ENCODE results near the gene C9. TPM values are rescaled to one million over a fixed set of nuclear protein-coding genes. Genes with fewer than 3 reads are reported as not detected.

The C9 gene
- polyA plus RNA-seq, 1 donor (not counting 4 experiments of a cell fraction or from before 2014, with no cell fraction given), result 0.04 TPM

DNA sequence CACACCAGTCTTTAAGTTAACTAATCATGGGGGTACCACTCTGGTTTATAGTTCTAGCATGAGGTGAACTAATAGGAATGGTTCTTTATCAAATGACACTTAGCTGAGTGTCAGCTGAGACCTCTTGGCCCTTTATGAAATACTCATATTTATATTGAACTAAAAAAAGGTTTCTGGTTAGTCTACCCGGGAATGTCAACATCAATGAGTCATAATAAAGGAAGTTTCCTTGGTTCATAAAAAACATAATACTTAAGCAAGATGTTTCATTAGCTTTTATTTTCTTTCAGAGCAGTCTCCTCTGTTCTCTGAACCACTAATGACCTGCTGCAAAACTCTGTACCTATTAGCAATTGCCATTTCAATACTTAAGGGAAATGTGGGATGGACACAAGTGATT lies 46.8 kb upstream of the C9 start:
- H4K20me1 ChIP-seq (ENCODE audit: control insufficient read depth, extremely low read depth, insufficient read depth, low read length), result no peaks in the 10 kb centered on the region
- no peaks in the 10 kb centered on the region for H3K9me1 ChIP-seq (ENCODE audit: control insufficient read depth, extremely low read depth, insufficient read depth, low read length)
- no peaks in the 10 kb centered on the region for H3K27me3 ChIP-seq (ENCODE audit: control insufficient read depth, extremely low read depth, insufficient read depth, low read length)
- H3K4me2 ChIP-seq (ENCODE audit: control insufficient read depth, extremely low read depth, insufficient read depth, low read depth, low read length), result peak overlapping the region; percentile 25
- H3K36me3 ChIP-seq (ENCODE audit: control insufficient read depth in 2 of 2, extremely low read depth in 1 of 2, insufficient read depth in 2 of 2, low read length in 2 of 2), result no peaks in the 10 kb centered on the region
- H3K79me2 ChIP-seq (ENCODE audit: control insufficient read depth, insufficient read depth, low read length), result peaks cover 5% of the 10 kb centered on the region
- dilution Hi-C loops (cut with MboI; ENCODE audit: extremely low pct_ligation_motif_present, low sequenced_read_pairs), result no loop called here
- peaks cover 23% of the 10 kb centered on the region for H3K4me1 ChIP-seq (ENCODE audit: control insufficient read depth, extremely low read depth, insufficient read depth, low read length)
- H3K9me3 ChIP-seq (ENCODE audit: control insufficient read depth, low read depth, low read length), result no peaks in the 10 kb centered on the region
- H3K4me3 ChIP-seq (ENCODE audit: control insufficient read depth in 2 of 3, extremely low read depth in 1 of 3, insufficient read depth in 2 of 3, low read depth in 1 of 3, low read length in 3 of 3), result no peak overlapping the region
- H3K9ac ChIP-seq (ENCODE audit: control insufficient read depth, extremely low read depth, insufficient read depth, low read length), result no peak overlapping the region
- no peak overlapping the region for H2AFZ ChIP-seq (ENCODE audit: control insufficient read depth, low read length)
- FAIRE-seq (no peak), DNase-seq (ENCODE audit: low read depth, low spot score) (no peak)
- no peak for TF ChIP-seq EZH2 (IDR thresholded peaks at IDR 0.05; ENCODE audit: low read length)
- TF ChIP-seq, protein P1, sequence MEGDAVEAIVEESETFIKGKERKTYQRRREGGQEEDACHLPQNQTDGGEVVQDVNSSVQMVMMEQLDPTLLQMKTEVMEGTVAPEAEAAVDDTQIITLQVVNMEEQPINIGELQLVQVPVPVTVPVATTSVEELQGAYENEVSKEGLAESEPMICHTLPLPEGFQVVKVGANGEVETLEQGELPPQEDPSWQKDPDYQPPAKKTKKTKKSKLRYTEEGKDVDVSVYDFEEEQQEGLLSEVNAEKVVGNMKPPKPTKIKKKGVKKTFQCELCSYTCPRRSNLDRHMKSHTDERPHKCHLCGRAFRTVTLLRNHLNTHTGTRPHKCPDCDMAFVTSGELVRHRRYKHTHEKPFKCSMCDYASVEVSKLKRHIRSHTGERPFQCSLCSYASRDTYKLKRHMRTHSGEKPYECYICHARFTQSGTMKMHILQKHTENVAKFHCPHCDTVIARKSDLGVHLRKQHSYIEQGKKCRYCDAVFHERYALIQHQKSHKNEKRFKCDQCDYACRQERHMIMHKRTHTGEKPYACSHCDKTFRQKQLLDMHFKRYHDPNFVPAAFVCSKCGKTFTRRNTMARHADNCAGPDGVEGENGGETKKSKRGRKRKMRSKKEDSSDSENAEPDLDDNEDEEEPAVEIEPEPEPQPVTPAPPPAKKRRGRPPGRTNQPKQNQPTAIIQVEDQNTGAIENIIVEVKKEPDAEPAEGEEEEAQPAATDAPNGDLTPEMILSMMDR (optimal IDR thresholded peaks at IDR 0.05 in 1 of 3, IDR thresholded peaks at IDR 0.05 in 1 of 3, conservative IDR thresholded peaks at IDR 0.05 in 1 of 3; ENCODE audit: extremely low read depth in 1 of 3, insufficient read depth in 2 of 3, low read length in 3 of 3), result no peak
- H3K27ac ChIP-seq (ENCODE audit: control insufficient read depth, insufficient read depth, low read length), result peak overlapping the region; percentile 1

DNA sequence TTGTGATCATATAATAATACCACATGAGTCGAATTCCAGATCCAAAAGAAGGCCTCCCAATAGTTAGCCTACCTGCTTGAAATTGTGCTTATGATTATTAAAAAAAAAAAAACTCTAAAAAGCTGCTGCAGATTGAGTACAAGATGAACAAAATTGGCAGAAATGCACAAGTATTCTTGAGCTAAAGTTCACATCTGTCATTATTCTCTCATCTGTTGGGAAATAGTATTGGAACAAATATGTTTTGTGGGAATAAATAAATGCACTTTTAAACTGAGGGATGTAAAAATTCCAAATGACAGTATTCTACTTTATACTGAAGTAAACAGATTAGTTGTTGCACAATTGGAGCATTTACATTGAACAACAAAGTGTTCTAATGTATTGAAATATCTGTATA lies 44.7 kb upstream of the C9 start:
- DNase-seq (ENCODE audit: low read depth, low spot score) (no peak), FAIRE-seq (no peak)
- H3K79me2 ChIP-seq (ENCODE audit: control insufficient read depth, insufficient read depth, low read length), result peaks cover 3% of the 10 kb centered on the region
- no peak overlapping the region for H3K27ac ChIP-seq (ENCODE audit: control insufficient read depth, insufficient read depth, low read length)
- no peak overlapping the region for H2AFZ ChIP-seq (ENCODE audit: control insufficient read depth, low read length)
- no peaks in the 10 kb centered on the region for H4K20me1 ChIP-seq (ENCODE audit: control insufficient read depth, extremely low read depth, insufficient read depth, low read length)
- dilution Hi-C loops (cut with MboI; ENCODE audit: extremely low pct_ligation_motif_present, low sequenced_read_pairs), result no loop called here
- TF ChIP-seq, protein P1 (optimal IDR thresholded peaks at IDR 0.05 in 1 of 3, IDR thresholded peaks at IDR 0.05 in 1 of 3, conservative IDR thresholded peaks at IDR 0.05 in 1 of 3; ENCODE audit: extremely low read depth in 1 of 3, insufficient read depth in 2 of 3, low read length in 3 of 3), result no peak
- TF ChIP-seq EZH2 (IDR thresholded peaks at IDR 0.05; ENCODE audit: low read length), result no peak
- H3K27me3 ChIP-seq (ENCODE audit: control insufficient read depth, extremely low read depth, insufficient read depth, low read length), result no peaks in the 10 kb centered on the region
- no peak overlapping the region for H3K4me2 ChIP-seq (ENCODE audit: control insufficient read depth, extremely low read depth, insufficient read depth, low read depth, low read length)
- no peak overlapping the region for H3K9ac ChIP-seq (ENCODE audit: control insufficient read depth, extremely low read depth, insufficient read depth, low read length)
- H3K4me1 ChIP-seq (ENCODE audit: control insufficient read depth, extremely low read depth, insufficient read depth, low read length), result peaks cover 23% of the 10 kb centered on the region
- H3K9me3 ChIP-seq (ENCODE audit: control insufficient read depth, low read depth, low read length), result no peaks in the 10 kb centered on the region
- H3K9me1 ChIP-seq (ENCODE audit: control insufficient read depth, extremely low read depth, insufficient read depth, low read length), result no peaks in the 10 kb centered on the region
- H3K4me3 ChIP-seq (ENCODE audit: control insufficient read depth in 2 of 3, extremely low read depth in 1 of 3, insufficient read depth in 2 of 3, low read depth in 1 of 3, low read length in 3 of 3), result no peak overlapping the region
- no peaks in the 10 kb centered on the region for H3K36me3 ChIP-seq (ENCODE audit: control insufficient read depth in 2 of 2, extremely low read depth in 1 of 2, insufficient read depth in 2 of 2, low read length in 2 of 2)
